Fibroblast of lung (primary cell): ENCODE measurements around the gene OTOGL. TPM values are rescaled to one million over a fixed set of nuclear protein-coding genes. Genes with fewer than 3 reads are reported as not detected.

Experiments
- DNase-seq, 2 donors: peaks; one replicate each; pipeline versions ENCODE4 v3.0.0 to v3.0.0-alpha.2; 2010; ENCODE audit warnings: low read depth in 2 of 2
- H2AFZ ChIP-seq: 2 replicates; pipeline ENCODE4 v1.5.1; 2012; ENCODE audit warnings: low read length, control low read depth, inconsistent platforms
- H3K27ac ChIP-seq: 2 replicates; pipeline ENCODE4 v1.5.1; 2011; ENCODE audit warnings: low read length, control low read depth; ENCODE audit not compliant: insufficient read depth
- H3K27me3 ChIP-seq: 2 replicates; pipeline ENCODE4 v1.5.1; 2011; ENCODE audit warnings: mild to moderate bottlenecking, low read length; ENCODE audit not compliant: control insufficient read depth, insufficient read depth
- H3K36me3 ChIP-seq: 2 replicates; pipeline ENCODE4 v1.5.1; 2011; ENCODE audit warnings: low read length; ENCODE audit not compliant: control insufficient read depth, insufficient read depth
- H3K4me1 ChIP-seq: 2 replicates; pipeline ENCODE4 v1.5.1; 2011; ENCODE audit warnings: low read length; ENCODE audit not compliant: control insufficient read depth, insufficient read depth; ENCODE audit errors: extremely low read depth
- H3K4me2 ChIP-seq: 2 replicates; pipeline ENCODE4 v1.5.1; 2011; ENCODE audit warnings: low read length, control low read depth; ENCODE audit not compliant: insufficient read depth; ENCODE audit errors: extremely low read depth
- H3K4me3 ChIP-seq, 4 experiments: fragments of 200-600 bp in 1 of 4; sonication (generic) in 1 of 4; replicated peaks in 1 of 4; 2 replicates each; pipeline ENCODE4 v1.5.1; 2011 to 2016; ENCODE audit warnings: low read length in 4 of 4, low read depth in 3 of 4, mild to moderate bottlenecking in 3 of 4, control low read depth in 2 of 4, inconsistent platforms in 1 of 4, mixed read lengths in 1 of 4; ENCODE audit not compliant: insufficient read depth in 1 of 4; ENCODE audit errors: control extremely low read depth in 1 of 4
- H3K79me2 ChIP-seq: 2 replicates; pipeline ENCODE4 v1.5.1; 2012; ENCODE audit warnings: mild to moderate bottlenecking, low read length, inconsistent platforms; ENCODE audit not compliant: control insufficient read depth, insufficient read depth
- H3K9ac ChIP-seq: 2 replicates; pipeline ENCODE4 v1.5.1; 2011; ENCODE audit warnings: mild to moderate bottlenecking, low read length, control low read depth; ENCODE audit not compliant: insufficient read depth
- H3K9me3 ChIP-seq: 2 replicates; pipeline ENCODE4 v1.5.1; 2012; ENCODE audit warnings: low read depth, low read length; ENCODE audit not compliant: control insufficient read depth, insufficient read depth
- H4K20me1 ChIP-seq: 2 replicates; pipeline ENCODE4 v1.5.1; 2011; ENCODE audit warnings: low read length; ENCODE audit not compliant: control insufficient read depth, insufficient read depth; ENCODE audit errors: extremely low read depth
- CTCF ChIP-seq, 2 donors: IDR thresholded peaks in 1 of 2; conservative IDR thresholded peaks in 1 of 2; 1 replicate in 1 of 2; 2 replicates in 1 of 2; pipeline ENCODE4 v1.5.1; 2011 to 2012; ENCODE audit warnings: low read length in 2 of 2, control low read depth in 1 of 2, inconsistent platforms in 1 of 2, low read depth in 1 of 2, mild to moderate bottlenecking in 1 of 2
- EZH2 ChIP-seq: IDR thresholded peaks from 2 replicates; pipeline ENCODE4 v1.5.1; 2012; ENCODE audit warnings: low read length, control low read depth, mild to moderate bottlenecking; ENCODE audit errors: missing control alignments
- polyA plus RNA-seq, 2 donors: library from polyadenylated mRNA; depleted of rRNA in 1 of 2; stranded (reverse) in 1 of 2; unstranded in 1 of 2; fragments of >200 nt; gene quantifications; 2 replicates each; pipeline ENCODE4 v1.2.1, GENCODE V29; 2011 to 2012; ENCODE audit warnings: missing spikeins in 1 of 2
- total RNA-seq: library from RNA; depleted of rRNA; stranded (reverse); fragments of >200 nt; gene quantifications from 2 replicates; pipeline ENCODE4 v1.2.1, GENCODE V29; 2014

Gene OTOGL
- total and polyA plus RNA-seq, 2 donors (not counting 1 experiment from before 2014, with no cell fraction given), result 0.15 to 0.17 TPM

- H3K27ac ChIP-seq, result no peak overlapping the region
- H3K27me3 ChIP-seq, result no peaks in the 10 kb centered on the region
These were observed 253.9 kb downstream of the OTOGL start for GRCh38 chr12:80353254-80353653.

GRCh38 chr12:80356097-80356496, 256.8 kb downstream of the OTOGL start:
- H2AFZ ChIP-seq, result no peak overlapping the region
- H3K36me3 ChIP-seq, result no peaks in the 10 kb centered on the region
- H3K9me3 ChIP-seq, result no peaks in the 10 kb centered on the region
- no peaks in the 10 kb centered on the region for H3K27me3 ChIP-seq
- DNase-seq, result peak in 1 of 2 donors; percentile 43
- no peaks in the 10 kb centered on the region for H3K79me2 ChIP-seq
- H4K20me1 ChIP-seq, result no peaks in the 10 kb centered on the region
- H3K4me2 ChIP-seq, result no peak overlapping the region
- no peak overlapping the region for H3K27ac ChIP-seq
- H3K4me3 ChIP-seq, result no peak overlapping the region
- no peak for TF ChIP-seq EZH2
- TF ChIP-seq CTCF (conservative IDR thresholded peaks at IDR 0.05 in 1 of 2, IDR thresholded peaks at IDR 0.05 in 1 of 2; ENCODE audit: low read depth in 1 of 2, low read length in 2 of 2), result no peak
- no peaks in the 10 kb centered on the region for H3K4me1 ChIP-seq
- H3K9ac ChIP-seq, result no peak overlapping the region

More at GRCh38 chr12:80353254-80353653, 253.9 kb downstream of the OTOGL start:
- Histone ChIP-seq H3K4me3 (no peak overlapping the region), H3K9ac (no peak overlapping the region), H4K20me1 (no peaks in the 10 kb centered on the region), H3K4me2 (no peak overlapping the region), H3K79me2 (no peaks in the 10 kb centered on the region), H3K36me3 (no peaks in the 10 kb centered on the region), H2AFZ (peak overlapping the region; percentile 19), H3K4me1 (no peaks in the 10 kb centered on the region), H3K9me3 (no peaks in the 10 kb centered on the region)
- no peak for TF ChIP-seq EZH2
- no peak for TF ChIP-seq CTCF (conservative IDR thresholded peaks at IDR 0.05 in 1 of 2, IDR thresholded peaks at IDR 0.05 in 1 of 2; ENCODE audit: low read depth in 1 of 2, low read length in 2 of 2)
- peak; percentile 15 to 58 for DNase-seq

GRCh38 chr12:80359703-80360102, 260.4 kb downstream of the OTOGL start:
- Histone ChIP-seq H3K27ac (no peak overlapping the region), H3K79me2 (no peaks in the 10 kb centered on the region), H3K9ac (no peak overlapping the region), H3K4me2 (no peak overlapping the region), H3K36me3 (no peaks in the 10 kb centered on the region), H2AFZ (no peak overlapping the region), H3K9me3 (no peaks in the 10 kb centered on the region), H4K20me1 (no peaks in the 10 kb centered on the region), H3K27me3 (no peaks in the 10 kb centered on the region), H3K4me3 (no peak overlapping the region), H3K4me1 (no peaks in the 10 kb centered on the region)
- DNase-seq, result no peak
- TF ChIP-seq EZH2 (no peak), CTCF (conservative IDR thresholded peaks at IDR 0.05 in 1 of 2, IDR thresholded peaks at IDR 0.05 in 1 of 2; ENCODE audit: low read depth in 1 of 2, low read length in 2 of 2) (no peak)
